ENCODE results near the gene IPO13.

IPO13 gene

GRCh38 chr1:43985984-43986595, 39.3 kb downstream of the IPO13 start:
- DNase-seq, result no peak

GRCh38 chr1:43986712-43987111, 40.0 kb downstream of the IPO13 start:
- DNase-seq, result no peak

- DNase-seq, result no peak
Observed at GRCh38 chr1:43987159-43987902, 40.6 kb downstream of the IPO13 start.

- no peak for DNase-seq
Observed at GRCh38 chr1:43990271-43991199, 43.8 kb downstream of the IPO13 start.

- no peak for DNase-seq
Observed at GRCh38 chr1:43991200-43991475, 44.4 kb downstream of the IPO13 start.

- DNase-seq, result peak in 51 of 56 donors; percentile 20 to 87 (median 69)
Observed at GRCh38 chr1:43991476-43992231, 44.9 kb downstream of the IPO13 start, which contains the start of gene CCDC24. TSS of gene CCDC24 (plus strand) at chr1:43991599. CDS start at chr1:43991879, 280 bp downstream.

- no peak for DNase-seq
Observed at GRCh38 chr1:43992232-43992995, 45.7 kb downstream of the IPO13 start.

- no peak for DNase-seq
Observed at GRCh38 chr1:43993206-43993914, 46.6 kb downstream of the IPO13 start.

GRCh38 chr1:43994071-43994470, 47.3 kb downstream of the IPO13 start:
- DNase-seq, result no peak

- DNase-seq, result peak in 3 of 56 donors; percentile 9 to 25 (median 10)
Observed at GRCh38 chr1:43994794-43995790, 48.3 kb downstream of the IPO13 start.

- DNase-seq, result peak in 9 of 56 donors; percentile 8 to 41 (median 28)
Observed at GRCh38 chr1:43995984-43996732, 49.4 kb downstream of the IPO13 start.

GRCh38 chr1:43996733-43997115, 50.0 kb downstream of the IPO13 start:
- no peak for DNase-seq

- no peak for DNase-seq
Observed at GRCh38 chr1:43997295-43997999, 50.7 kb downstream of the IPO13 start.

- DNase-seq, result no peak
Observed at GRCh38 chr1:43998000-43998378, 51.2 kb downstream of the IPO13 start.

GRCh38 chr1:43999455-43999854, 52.7 kb downstream of the IPO13 start:
- DNase-seq, result peak in 3 of 56 donors; percentile 13 to 26 (median 17)

- DNase-seq, result no peak
Observed at GRCh38 chr1:44000122-44000665, 53.4 kb downstream of the IPO13 start.

GRCh38 chr1:44002165-44002564, 55.4 kb downstream of the IPO13 start:
- no peak for DNase-seq

Data from nucleus accumbens (tissue), 56 donors.